ENCODE data around the gene ANKFY1. TPM values are rescaled to one million over a fixed set of nuclear protein-coding genes. Genes with fewer than 3 reads are reported as not detected.

Gene ANKFY1
- total RNA-seq, 1 donor from 2014 or later: 95.7 TPM

DNA sequence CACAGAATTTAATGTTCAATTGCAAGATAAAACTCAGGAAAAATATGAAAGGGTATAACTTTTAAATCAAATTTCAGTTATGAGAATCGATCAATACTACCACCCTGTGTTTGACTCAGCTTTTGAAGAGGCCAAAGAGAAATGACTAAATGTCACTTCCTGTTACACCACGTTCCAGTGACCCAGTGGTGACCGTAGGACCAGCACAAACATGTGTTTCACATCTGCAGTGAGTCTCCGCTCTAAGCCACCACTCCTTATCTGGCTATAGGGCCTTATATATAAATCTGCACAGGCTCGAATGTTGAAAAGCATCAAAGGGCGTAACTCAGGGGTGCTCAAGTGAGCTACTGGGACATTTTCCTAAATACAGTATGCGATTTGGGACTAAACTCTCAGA lies 84.7 kb downstream of the ANKFY1 start:
- DNase-seq (ENCODE audit: low read depth): no peak

- no peak for DNase-seq (ENCODE audit: low read depth)
These were observed 85.1 kb downstream of the ANKFY1 start for GRCh38 chr17:4178651-4179050.

DNA sequence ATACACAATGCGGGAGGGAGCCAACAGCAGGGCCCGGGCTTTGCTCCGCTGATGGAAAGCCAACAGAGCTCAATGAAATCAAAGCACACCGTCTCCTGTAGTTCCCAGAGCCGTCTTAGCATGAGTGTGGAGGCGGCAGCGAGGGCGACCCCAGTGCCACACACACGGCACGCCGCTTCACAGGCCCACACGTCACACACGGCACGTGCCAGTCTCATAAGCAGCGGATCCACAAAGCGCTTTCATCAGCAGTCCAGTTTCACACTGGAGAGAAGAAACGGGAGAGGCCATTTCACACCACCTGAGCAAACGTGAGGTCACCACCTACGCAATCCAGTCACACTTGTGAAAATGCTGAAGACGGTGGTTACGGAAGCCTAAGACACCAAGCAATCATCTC lies 86.0 kb downstream of the ANKFY1 start:
- no peak for DNase-seq (ENCODE audit: low read depth)

DNA sequence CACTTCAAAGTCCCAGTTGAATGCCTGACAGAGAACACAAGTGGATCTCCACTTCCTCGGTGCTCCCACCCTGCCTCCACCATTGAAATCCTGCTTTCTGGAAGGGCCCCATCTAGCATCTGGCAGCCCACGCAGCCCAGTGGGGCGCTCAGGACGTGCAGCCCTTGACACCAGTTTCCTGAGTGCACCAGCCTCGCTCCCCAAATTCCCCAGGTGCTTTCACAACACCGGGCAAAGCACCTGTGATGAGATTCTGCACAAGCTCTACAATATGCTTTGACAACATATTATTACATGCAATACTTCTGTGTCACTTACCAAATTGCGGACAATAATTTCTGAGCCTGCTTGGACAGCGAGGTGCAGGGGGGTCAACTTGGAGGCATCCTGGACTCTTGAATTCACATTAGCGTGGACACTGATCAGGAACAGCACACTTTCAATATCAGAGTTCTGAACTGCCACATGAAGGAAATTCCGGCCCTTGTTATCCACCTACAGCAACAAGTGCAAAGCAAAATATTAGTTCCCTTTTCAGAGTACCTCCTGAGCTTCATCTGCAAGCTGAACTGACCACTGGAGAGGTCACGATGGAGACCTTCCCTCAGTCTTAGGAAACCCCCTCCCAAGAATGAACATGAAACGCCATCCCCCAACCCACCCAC lies 86.8 kb downstream of the ANKFY1 start:
- no peak for DNase-seq (ENCODE audit: low read depth)

GRCh38 chr17:4175921-4176807 lies 87.6 kb downstream of the ANKFY1 start:
- no peak for DNase-seq (ENCODE audit: low read depth)

GRCh38 chr17:4174556-4174955 lies 89.2 kb downstream of the ANKFY1 start:
- no peak for DNase-seq (ENCODE audit: low read depth)

DNA sequence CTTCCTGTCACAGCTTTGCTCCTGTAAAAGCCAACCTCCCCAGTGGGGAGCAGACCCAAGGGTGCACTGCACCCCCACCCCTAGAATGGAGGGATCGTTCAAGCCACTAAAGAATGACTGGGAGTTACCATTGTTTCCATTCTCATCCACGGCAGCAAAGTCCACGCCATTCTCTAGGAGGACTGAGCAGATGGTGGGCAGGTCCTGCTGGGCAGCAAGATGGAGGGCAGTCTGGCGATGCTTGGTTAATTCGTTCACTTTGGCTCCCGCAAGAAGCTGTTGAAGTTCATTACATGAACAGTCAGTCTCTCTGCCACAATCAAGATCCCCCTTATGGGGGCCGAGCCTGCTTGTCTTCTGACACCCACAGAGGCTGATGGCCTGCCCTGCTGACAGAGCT lies 90.0 kb downstream of the ANKFY1 start:
- no peak for DNase-seq (ENCODE audit: low read depth)

DNA sequence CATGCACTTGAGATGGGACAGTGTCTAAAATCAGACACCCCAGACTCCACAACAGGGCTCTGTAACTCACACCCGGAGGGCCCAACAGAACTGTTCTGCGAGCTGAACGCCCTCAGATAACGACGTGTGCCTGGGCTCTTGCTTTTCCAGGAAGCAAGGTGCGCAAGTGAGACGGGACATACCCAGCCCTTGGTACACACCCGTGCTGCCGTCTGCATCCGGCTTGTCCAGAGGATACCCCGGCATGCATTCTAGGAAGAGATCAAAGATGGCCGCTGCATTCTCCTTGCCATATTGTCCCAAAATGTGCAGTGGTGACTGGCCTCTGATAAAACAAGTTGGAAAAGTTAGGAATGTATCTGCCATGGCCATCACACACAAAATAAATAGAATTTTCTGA lies 91.4 kb downstream of the ANKFY1 start:
- DNase-seq (ENCODE audit: low read depth): no peak

DNA sequence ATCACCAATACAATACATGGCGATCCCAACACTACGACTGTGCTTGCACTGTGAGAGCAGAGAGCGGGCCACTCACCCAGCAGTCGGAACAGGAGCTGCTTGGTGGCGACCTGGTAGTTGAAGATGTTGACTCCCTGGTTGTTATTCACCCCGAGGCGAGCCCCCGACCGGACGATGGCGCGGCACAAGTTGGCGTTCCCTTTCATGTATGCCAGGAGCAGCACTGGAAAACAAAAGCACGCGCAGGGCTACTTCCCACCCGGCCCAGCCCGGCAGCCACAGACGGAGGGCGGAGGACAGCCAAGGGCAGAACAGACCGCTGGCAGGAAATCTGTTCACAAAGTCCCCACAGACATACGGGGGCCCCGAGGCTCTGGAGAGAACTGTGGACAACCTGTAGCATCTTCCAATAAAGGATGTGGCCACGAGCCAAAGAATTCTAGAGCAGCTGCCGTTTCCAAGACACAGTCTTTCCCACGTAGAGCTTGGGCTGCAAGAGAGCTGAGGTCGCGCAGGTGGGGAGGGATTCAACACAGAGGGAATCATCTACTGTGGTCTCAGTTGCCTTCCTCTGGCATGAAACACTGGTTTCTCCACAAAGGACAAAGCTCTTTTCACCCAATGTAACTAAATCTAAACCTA lies 93.0 kb downstream of the ANKFY1 start:
- no peak for DNase-seq (ENCODE audit: low read depth)

GRCh38 chr17:4167786-4168185 lies 96.0 kb downstream of the ANKFY1 start:
- DNase-seq (ENCODE audit: low read depth): no peak

DNA sequence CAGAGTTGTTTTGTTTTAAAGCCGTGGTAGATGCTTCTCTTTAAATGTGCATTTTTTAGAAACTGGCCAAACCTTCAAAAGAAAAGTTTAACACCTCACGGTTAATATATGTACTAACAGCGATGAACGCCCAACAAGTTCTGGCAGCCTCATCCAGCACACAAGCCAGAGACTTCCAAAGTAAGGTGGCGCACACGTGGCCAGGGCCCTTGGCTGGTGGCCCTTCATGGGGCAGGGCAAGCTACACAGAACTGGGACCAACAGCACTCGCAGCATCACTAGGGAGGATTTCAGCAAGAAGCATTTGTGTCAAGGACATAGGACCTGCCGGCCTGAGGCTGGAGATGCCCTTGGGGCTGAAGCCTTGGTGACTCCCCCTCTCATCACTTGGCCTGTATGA lies 97.4 kb downstream of the ANKFY1 start:
- DNase-seq (ENCODE audit: low read depth): no peak

DNA sequence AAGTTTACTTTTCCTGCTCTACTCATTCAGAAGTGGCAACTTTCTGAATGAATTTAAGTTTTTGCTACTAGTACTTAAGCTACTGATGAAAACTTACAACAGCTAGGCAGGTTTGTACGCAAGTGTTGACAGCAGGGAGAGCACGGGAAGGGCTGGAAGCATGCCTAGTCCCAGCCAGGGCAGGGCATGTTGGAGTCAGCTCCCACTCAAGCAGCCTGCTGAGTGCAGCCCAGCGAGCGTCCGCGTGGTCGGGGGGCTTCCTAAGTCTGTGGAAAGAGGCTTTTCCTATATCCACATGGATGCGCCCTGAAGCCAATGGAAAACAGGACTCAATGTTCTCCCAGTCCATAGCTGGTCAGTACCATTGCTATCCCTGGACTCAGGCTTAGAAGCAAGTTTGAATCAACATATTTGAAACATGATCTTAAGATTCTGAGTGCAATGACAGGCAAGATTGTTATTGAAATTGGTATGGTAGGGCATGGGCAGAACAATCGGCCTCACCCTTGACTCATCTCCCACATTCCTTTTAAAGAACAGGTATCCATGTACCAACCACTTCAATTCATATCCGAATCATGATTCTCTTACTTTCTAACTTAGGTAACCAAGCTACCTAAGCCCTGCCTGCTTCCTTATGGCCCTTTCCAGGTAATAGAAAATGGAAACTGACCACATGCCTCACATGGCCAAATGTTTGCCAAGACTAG lies 98.3 kb downstream of the ANKFY1 start:
- DNase-seq (ENCODE audit: low read depth): no peak

GRCh38 chr17:4163951-4164350 lies 99.8 kb downstream of the ANKFY1 start:
- DNase-seq (ENCODE audit: low read depth): no peak

DNA sequence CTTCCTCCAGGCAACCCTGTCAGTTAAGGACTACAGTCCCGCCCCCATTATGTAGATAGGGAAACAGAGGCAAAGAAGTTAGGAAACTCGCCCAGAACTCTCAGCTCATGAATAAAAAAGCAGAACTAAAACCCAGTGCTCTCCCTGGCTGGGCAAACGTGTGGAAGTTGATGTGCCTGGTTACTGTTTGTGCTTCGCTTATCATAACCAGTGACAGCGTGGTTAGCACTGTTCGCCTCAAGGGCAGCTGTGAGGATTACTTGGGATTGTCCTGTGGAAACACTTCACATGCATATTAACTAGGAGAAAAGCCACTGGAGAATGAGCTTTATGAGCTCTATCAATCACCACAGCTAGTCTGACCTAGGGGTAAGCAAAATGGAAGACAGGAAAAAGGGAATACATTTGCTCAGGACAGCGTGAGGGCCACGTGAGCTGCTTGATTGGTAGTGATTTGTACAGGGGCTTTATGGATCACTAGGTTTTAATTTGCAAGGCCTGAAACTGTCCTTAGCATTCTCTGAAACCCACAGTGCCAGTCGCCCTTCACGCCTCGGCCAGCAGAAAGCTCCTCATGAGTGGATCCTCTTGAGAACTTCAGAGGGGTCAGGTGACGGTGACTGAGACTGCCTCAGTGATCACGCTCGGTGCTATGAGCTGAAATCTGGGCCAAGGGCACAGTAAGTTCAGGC lies 100.9 kb downstream of the ANKFY1 start:
- peak; percentile 28 for DNase-seq (ENCODE audit: low read depth)

DNA sequence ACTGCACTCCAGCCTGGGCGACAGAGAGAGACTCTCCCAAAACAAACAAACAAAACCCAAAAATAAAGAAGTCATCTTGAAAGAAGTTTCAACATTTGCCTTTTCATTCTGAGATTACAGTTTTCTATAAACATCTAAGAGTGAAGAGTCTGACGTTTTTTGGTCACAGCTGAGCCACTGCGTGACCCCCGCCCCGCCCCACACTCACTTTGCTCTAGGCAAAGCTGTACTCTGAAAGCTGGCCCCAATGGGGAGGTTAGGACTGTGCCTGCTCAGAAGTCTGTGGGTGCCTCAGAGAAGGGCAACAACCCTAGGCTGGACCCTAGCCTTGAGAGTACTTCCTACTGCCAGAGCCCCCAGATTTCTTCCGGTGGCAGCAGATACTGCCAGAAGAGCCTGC lies 101.5 kb downstream of the ANKFY1 start:
- no peak for DNase-seq (ENCODE audit: low read depth)

GRCh38 chr17:4161967-4162305 lies 101.8 kb downstream of the ANKFY1 start:
- no peak for DNase-seq (ENCODE audit: low read depth)

- peak; percentile 90 for DNase-seq (ENCODE audit: low read depth)
These were observed 102.4 kb downstream of the ANKFY1 start for GRCh38 chr17:4161192-4161966.

DNA sequence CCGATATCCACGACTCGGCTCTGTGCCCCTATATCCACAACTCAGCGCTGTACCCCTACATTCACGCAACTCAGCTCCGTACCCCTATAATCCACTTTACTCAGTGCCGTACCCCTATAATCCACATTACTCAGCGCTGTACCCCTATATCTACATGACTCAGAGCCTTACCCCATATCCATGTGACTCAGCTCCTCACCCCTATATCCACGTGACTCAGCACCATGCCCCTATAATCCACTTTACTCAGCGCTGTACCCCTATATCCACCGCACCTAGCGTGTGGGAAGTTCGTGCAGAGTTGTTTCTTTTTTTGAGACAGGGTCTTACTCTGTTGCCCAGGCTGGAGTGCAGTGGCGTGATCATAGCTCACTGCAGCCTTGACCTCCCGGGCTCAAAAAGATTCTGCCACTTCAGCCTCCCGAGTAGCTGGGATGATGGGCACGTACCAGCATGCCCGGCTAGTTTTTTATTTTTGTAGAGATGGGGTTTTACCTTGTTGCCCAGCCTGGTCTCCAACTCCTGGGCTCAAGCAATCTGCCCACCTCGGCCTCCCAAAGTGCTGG lies 103.4 kb downstream of the ANKFY1 start:
- DNase-seq (ENCODE audit: low read depth): no peak

DNA sequence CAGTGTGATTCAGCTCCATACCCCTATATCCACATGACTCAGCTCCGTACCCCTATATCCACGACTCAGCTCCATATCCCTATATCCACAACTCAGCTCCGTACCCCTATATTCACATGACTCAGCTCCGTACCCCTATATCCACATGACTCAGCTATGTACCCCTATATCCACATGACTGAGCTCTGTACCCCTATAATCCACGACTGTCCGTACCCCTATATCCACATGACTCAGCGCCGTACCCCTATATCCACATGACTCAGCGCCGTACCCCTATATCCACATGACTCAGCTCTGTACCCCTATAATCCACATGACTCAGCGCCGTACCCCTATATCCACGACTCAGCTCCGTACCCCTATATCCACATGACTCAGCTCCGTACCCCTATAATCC lies 104.0 kb downstream of the ANKFY1 start:
- DNase-seq (ENCODE audit: low read depth): no peak

DNA sequence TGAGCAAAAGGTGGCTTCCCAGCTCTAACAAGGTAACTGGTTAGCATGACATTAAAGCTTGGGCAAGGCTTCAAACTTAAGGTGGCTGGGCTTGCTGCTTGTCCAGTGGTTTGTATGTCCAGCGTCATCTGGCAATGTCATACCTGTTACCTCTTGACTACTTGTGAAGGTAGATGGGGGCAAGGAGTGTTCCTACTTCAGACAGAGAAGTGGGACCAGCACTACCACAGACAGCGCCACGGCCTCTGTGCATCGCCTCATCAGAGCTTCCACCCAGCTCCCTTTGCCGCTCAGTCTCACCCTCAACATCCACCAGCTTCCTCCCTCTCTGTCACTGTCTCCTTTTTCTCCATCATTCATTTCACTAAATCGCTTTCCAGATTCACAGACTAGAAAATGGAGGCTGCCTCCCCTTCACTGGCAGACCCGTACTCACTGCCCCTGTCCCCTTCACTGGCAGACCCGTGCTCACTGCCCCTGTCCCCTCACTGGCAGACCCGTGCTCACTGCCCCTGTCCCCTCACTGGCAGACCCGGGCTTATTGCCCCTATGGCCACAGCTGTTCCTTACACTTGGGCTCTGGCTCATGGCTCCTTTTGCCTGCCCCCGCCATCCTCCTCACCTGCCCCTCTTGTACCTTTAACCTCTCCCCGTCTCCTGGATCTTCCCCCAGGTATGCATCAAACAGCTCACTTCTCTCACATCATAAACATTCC lies 106.0 kb downstream of the ANKFY1 start:
- no peak for DNase-seq (ENCODE audit: low read depth)

Data from renal cortical epithelial cell (primary cell).